NCI-H524 (cell line): ENCODE data around the gene PDLIM7.
"Not testable (repeated sequence)": the region's sequence is repeated elsewhere in the genome, so short reads cannot be mapped to it uniquely, and the experiment has no call there.

Experiments
- DNase-seq, 2 experiments: peaks; one replicate each; lab custom pipeline; 2025; lab: John Stamatoyannopoulos, UW

The PDLIM7 gene

DNA sequence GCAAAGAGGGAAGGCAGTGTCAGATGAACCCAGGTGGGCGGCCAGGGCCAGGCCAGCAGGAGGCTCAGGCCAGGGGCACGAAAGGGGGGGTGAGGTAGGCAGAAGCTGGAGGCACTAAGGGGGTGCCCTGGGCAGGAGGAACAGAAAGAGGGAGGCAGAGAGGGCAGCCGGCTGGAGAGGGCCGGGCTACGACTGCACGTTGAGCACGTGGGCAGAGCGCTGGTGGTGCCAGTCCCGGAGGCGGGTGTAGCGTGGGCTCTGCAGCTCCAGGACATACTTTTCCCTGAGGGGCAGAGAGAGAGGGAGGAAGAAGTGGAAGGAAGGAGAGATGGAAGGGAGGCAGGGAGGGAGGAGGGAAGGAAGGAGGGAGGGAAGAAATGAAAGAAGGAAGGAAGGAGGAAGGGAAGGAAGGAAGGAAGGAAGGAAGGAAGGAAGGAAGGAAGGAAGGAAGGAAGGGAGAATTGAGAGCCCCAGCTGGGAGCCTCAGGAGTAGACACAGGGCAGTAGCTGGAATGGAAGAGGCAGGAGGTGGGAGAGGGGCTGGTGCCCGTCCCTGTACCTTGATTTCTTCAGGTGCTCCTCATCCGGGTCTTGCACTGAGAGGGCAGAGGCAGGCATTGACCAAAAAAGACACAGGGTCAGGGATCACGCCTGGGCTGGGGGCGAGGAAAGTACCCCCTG is 7.0 kb downstream of the PDLIM7 start:
- no peak for DNase-seq

DNA sequence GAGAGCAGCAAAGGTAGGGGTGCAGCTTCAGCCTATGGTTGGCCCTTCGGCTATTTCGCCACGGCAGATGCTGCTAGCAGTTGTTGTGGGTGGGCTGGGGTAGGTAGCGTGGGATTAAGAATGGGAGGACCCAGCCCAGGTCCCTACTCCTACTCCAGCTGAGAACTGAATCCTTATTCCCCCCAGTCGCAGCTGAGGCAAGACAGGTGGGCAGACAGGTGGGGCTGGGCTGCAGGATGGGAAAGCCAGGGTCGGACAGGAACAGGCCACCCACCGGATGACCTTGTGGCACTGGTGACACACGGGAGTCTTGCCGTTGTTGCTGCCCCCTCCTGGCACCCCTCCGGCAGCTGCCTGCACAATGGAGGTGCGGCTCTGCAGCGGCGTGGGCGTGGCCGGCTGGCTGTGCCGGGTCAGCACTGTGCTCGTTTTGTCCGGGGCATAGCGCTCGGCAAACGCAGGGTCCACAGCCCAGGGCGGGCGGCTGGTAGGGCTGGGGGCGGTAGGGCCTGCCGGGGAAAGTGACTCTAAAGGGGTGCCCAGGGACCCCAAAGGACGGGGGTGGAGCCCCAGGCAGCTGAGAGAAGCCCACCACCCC is 8.2 kb downstream of the PDLIM7 start:
- DNase-seq: peak in 1 of 2 experiments; percentile 51

- DNase-seq: no peak
Measured at GRCh38 chr5:177487975-177488374, 9.4 kb downstream of the PDLIM7 start.

GRCh38 chr5:177487144-177487543 is 10.3 kb downstream of the PDLIM7 start:
- DNase-seq: no peak

- no peak for DNase-seq
Measured at GRCh38 chr5:177486256-177486655, 11.1 kb downstream of the PDLIM7 start.

- DNase-seq: not testable (repeated sequence)
Measured at GRCh38 chr5:177485753-177486152, 11.7 kb downstream of the PDLIM7 start.

- peak in 1 of 2 experiments; percentile 42 for DNase-seq
Measured at GRCh38 chr5:177484902-177485549, 12.4 kb downstream of the PDLIM7 start.

DNA sequence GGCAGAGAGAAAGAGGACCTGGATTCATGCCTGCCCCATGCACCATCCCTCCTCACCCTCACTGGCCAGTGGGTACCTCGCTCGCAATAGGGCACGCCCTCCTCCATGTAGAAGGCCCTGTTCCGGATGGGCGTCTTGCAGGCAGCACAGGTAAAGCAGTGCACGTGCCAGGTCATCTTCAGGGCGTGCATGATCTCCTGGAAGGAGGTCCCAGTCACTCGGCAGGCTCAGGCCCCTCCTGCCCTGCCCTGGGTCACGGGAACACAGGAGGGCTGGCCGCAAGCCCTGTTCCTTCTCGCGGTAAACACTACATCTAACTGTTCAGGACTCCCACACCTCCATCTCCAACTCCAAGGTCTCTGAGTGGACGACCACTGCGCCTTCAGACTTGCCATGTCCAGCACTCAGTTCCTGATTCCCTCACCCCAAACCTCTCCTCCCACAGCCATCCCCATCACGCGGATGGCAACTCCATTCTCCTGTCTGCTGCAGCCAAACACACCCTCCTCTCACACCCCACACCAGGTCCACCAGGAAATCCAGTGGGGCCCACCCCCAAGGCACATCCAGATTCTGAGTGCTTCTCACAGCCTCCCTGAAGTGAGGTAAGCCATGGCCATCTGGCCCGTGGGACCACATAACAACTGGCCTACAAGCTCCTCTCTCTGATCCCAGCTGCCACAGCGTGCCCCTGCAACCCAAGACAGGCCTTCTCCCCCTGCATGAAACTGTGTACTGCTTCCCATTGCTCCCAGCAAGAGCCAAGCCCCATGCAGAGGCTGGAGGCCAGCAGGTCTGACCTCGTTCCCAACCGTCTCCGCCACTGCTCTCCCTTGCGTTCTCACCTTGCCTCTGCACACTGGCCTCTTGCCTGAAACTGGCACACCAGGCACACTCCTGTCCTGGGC is 13.2 kb downstream of the PDLIM7 start:
- peak; percentile 93 to 94 for DNase-seq

GRCh38 chr5:177483042-177483441 is 14.4 kb downstream of the PDLIM7 start:
- DNase-seq: no peak

GRCh38 chr5:177482359-177482795 is 15.0 kb downstream of the PDLIM7 start:
- peak in 1 of 2 experiments; percentile 40 for DNase-seq

GRCh38 chr5:177479774-177480173 is 17.6 kb downstream of the PDLIM7 start:
- no peak for DNase-seq

DNA sequence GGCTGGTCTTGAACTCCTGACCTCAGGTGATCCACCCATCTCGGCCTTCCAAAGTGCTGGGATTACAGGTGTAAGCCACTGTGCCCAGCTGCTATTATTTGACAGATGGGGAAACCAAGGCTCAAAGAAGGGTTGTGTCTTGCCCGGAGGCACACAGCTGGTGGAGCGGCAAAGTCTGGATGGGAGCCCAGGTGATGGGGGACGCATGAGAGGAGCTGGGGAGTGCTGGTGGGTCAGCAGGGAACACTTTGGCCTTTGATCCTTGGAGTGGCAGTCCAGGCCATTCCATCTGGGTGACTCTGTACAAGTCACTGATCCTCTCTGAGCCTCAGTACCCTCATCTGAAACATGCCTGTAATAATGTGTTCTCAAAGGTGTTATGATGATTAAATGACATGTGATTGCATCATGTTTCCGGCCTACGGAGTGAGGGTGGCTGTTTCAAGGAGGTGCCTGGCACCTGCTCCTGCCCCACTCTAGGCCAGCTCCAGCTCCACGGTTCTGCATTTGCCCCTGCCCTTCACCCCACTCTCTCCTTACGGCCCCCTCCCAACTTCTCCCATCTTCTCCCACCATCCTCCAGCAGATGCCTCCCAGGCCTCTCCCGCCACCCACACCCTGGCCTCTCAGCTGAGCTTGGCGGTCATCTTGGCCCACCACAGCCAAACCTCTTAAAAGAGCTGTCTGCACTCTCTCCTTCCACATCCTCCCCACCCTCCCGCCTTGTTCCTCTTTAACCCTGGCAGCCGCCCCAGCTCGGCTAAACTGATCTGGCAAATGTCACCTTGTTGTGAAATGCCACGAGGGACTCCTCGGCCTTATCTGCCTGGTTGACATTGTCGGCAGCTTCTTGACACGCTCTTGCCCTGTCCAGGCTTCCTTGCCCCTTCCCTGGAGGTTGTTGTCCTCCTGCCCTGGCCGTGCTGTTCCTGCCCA is 18.4 kb downstream of the PDLIM7 start:
- peak in 1 of 2 experiments; percentile 5 for DNase-seq

DNA sequence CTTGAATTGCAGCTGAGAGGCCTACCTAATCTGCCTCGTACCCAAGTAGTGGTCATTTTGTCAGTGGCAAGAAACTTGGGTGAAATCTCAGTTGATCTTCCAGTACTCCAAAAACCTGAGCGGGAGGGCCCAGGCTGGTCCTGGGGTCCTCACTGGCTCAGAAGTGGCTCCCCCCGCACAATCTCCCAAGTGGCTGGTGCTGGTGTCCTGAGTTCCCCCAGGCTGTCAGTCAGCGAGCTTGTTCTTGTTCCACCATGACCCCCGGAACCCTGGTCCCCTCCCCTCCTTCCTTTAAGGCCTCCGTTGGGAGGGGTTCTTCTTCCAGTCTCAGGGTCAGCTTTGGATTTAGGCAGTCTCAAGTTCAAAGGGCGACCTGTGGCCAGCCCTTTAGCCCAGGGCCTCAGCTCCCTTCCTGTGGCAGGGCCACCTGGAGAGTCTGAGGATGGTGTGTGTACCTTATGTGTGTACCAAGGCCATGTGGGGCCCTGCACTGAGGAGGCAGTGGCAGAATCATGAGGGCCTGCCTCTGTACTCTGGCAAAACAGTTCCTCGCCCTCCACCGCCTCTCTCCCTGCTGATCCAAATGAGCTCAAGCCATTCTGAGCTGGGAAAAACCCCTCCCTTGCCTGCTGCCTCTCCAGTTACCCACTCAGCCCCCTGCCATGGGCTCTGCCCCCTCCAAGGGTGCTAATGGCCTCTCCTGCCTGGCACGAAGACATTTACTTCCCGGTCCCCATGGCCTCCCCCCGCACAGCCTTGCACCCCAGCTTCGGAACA is 19.5 kb downstream of the PDLIM7 start:
- DNase-seq: no peak

GRCh38 chr5:177476531-177477233 is 20.7 kb downstream of the PDLIM7 start:
- DNase-seq: no peak

DNA sequence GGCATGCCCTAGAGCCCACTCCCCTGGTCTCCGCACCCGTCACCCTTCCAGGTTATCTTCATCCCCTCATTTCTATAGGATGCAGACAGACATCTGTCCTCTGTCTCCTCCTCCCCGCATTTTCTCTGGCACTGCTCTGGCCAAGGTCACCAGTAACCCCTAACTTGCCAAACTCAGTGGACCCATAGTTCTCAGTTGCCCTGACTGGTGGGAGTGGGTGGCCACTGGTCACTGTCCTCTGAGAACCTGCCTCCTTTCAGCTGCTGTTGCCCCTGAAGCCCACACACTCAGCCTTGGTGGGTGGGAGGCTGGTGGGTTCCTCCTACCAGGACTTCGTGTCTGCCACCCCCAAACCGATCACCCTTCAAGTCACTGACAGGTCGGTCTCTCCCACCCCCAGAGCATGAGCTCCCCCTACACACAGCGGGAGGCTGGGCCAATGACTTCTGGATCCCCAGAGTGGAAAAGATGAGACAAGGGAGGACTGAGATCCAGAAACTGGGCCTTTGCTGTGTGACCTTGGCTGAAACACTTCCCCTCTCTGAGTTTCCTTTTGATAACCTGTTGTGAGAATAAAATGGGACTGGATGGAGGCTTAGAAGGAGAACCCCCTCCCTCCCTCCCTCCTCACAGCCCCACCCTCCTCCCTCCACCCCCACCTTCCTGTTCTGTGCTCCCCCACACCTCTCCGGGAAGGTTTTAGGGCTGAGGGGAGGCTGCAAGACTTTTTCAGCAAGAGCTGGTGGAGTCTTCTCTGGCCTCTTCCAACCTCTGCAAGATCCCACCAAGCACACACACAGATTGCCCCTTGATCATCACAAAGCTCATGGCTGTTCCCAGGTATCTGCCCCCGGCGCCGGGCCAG is 21.6 kb downstream of the PDLIM7 start:
- no peak for DNase-seq

GRCh38 chr5:177474846-177475562 is 22.4 kb downstream of the PDLIM7 start:
- DNase-seq: peak; percentile 51 to 80

DNA sequence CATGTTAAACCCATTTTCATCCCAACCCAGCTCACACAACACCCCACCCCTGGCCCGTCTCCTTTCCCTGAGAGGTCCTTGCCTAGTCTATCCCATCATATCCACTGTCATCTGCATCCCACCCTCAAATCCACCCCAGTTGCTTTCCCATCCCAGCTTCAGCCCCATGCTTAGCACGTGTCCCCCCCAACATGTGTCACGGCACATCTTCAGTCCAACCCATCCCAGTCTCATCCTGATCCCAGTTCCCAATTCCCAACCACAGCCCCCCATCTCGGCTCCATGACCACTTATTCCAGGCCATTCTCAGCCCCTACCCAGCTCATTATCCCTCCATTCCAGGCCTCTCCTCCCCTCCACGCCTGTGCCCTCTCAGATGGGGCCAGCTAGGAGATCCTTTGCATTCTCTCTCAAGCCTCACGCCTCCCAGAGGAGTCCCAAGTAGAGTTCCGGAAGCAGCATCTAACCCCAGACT is 23.4 kb downstream of the PDLIM7 start:
- DNase-seq: no peak
